GM12875 (cell line): ENCODE measurements around the gene EFEMP2.

ENCODE experiments used
- H3K4me3 ChIP-seq: one replicate; pipeline ENCODE4 v1.5.1; 2011; ENCODE audit warnings: low read depth, low read length, control low read depth
- CTCF ChIP-seq: IDR thresholded peaks from 2 replicates; pipeline ENCODE4 v1.5.1; 2011; ENCODE audit warnings: low read depth, mild to moderate bottlenecking, control low read depth, inconsistent platforms, low read length, moderate library complexity, borderline replicate concordance; ENCODE audit not compliant: insufficient read depth

Gene EFEMP2

GRCh38 chr11:65912845-65913244, 40.2 kb upstream of the EFEMP2 start:
- no peak for TF ChIP-seq CTCF

GRCh38 chr11:65911682-65912568, 39.3 kb upstream of the EFEMP2 start:
- no peak for TF ChIP-seq CTCF

More at GRCh38 chr11:65912845-65913244, 40.2 kb upstream of the EFEMP2 start:
- H3K4me3 ChIP-seq: no peak overlapping the region

GRCh38 chr11:65907878-65908277, 35.3 kb upstream of the EFEMP2 start:
- no peak overlapping the region for H3K4me3 ChIP-seq
- TF ChIP-seq CTCF: no peak

More at GRCh38 chr11:65911682-65912568, 39.3 kb upstream of the EFEMP2 start:
- H3K4me3 ChIP-seq: no peak overlapping the region

- no peak overlapping the region for H3K4me3 ChIP-seq
- TF ChIP-seq CTCF: no peak
Measured at GRCh38 chr11:65906602-65907001, 34.0 kb upstream of the EFEMP2 start.

GRCh38 chr11:65903715-65904114, 31.1 kb upstream of the EFEMP2 start:
- no peak overlapping the region for H3K4me3 ChIP-seq
- no peak for TF ChIP-seq CTCF

GRCh38 chr11:65903068-65903481, 30.5 kb upstream of the EFEMP2 start:
- H3K4me3 ChIP-seq: no peak overlapping the region
- no peak for TF ChIP-seq CTCF

- H3K4me3 ChIP-seq: no peak overlapping the region
- no peak for TF ChIP-seq CTCF
Measured at GRCh38 chr11:65900899-65901180, 28.2 kb upstream of the EFEMP2 start.
